H1 (cell line): ENCODE results near the gene BRCA1. TPM values are rescaled to one million over a fixed set of nuclear protein-coding genes. Genes with fewer than 3 reads are reported as not detected.

Source experiments
- CTCF ChIA-PET: fragments of 300-600 bp; sonication (Branson Sonifier 250); formaldehyde crosslinking; loops from one replicate; lab custom pipeline; 2021; ENCODE audit not compliant: partially characterized antibody; lab: Charles Lee
- POLR2A ChIA-PET: fragments of 300-600 bp; sonication (Branson Sonifier 250); formaldehyde crosslinking; loops from one replicate; lab custom pipeline; 2021; ENCODE audit warnings: inconsistent platforms; ENCODE audit not compliant: partially characterized antibody; lab: Charles Lee
- DNase-seq, 2 experiments: peaks; one replicate each; pipeline versions ENCODE4 v3.0.0 to v3.0.0-alpha.2; 2010 to 2022; ENCODE audit warnings: low spot score in 2 of 2, low read depth in 1 of 2, mixed read lengths in 1 of 2
- FAIRE-seq: peaks from 2 replicates; lab custom pipeline; 2011; peaks lifted over from hg19 to GRCh38; lab: Jason Lieb, UNC
- H2AFZ ChIP-seq: 2 replicates; pipeline ENCODE4 v1.8.1; 2012; ENCODE audit warnings: low read length, inconsistent platforms
- H2AK5ac ChIP-seq: 2 replicates; pipeline ENCODE4 v1.6.1; 2013; ENCODE audit warnings: low read depth, low read length
- H2BK120ac ChIP-seq: replicated peaks from 2 replicates; pipeline ENCODE3; 2013; ENCODE audit warnings: low read depth, low read length, inconsistent platforms
- H2BK12ac ChIP-seq: 2 replicates; pipeline ENCODE4 v1.6.1; 2013; ENCODE audit warnings: low read depth, low read length
- H2BK15ac ChIP-seq: 2 replicates; pipeline ENCODE4 v1.6.1; 2013; ENCODE audit warnings: low read length
- H2BK20ac ChIP-seq: 2 replicates; pipeline ENCODE4 v1.6.1; 2013; ENCODE audit warnings: low read length
- H2BK5ac ChIP-seq: 2 replicates; pipeline ENCODE4 v1.6.1; 2013; ENCODE audit warnings: low read depth, low read length
- H3K14ac ChIP-seq: 2 replicates; pipeline ENCODE4 v1.6.1; 2013; ENCODE audit warnings: inconsistent platforms; ENCODE audit not compliant: insufficient read length
- H3K18ac ChIP-seq: 2 replicates; pipeline ENCODE4 v1.6.1; 2013; ENCODE audit warnings: low read length; ENCODE audit errors: extremely low read depth
- H3K23ac ChIP-seq: 2 replicates; pipeline ENCODE4 v1.6.1; 2013; ENCODE audit warnings: inconsistent platforms; ENCODE audit not compliant: insufficient read length
- H3K23me2 ChIP-seq: 2 replicates; pipeline ENCODE4 v1.6.1; 2013; ENCODE audit warnings: low read depth, low read length
- H3K27ac ChIP-seq: 2 replicates; pipeline ENCODE4 v1.6.1; 2011; ENCODE audit warnings: low read depth, low read length, inconsistent platforms
- H3K27me3 ChIP-seq, 4 experiments: replicated peaks in 1 of 4; 1 replicate in 1 of 4; 2 replicates in 3 of 4; pipeline versions ENCODE4 v1.6.1 to v1.8.1; 2011 to 2013; ENCODE audit warnings: low read length in 3 of 4, mild to moderate bottlenecking in 3 of 4, inconsistent platforms in 2 of 4, mixed read lengths in 2 of 4, moderate library complexity in 1 of 4; ENCODE audit not compliant: control insufficient read depth in 3 of 4, insufficient read depth in 3 of 4; ENCODE audit errors: extremely low read depth in 1 of 4
- H3K36me3 ChIP-seq, 4 experiments: 2 replicates each; pipeline versions ENCODE4 v1.6.1 to v1.8.1; 2011 to 2013; ENCODE audit warnings: mild to moderate bottlenecking in 4 of 4, low read length in 3 of 4, moderate library complexity in 2 of 4, control low read depth in 1 of 4, inconsistent platforms in 1 of 4; ENCODE audit not compliant: insufficient read depth in 4 of 4, control insufficient read depth in 2 of 4
- H3K4ac ChIP-seq: replicated peaks from 2 replicates; pipeline ENCODE3; 2013; ENCODE audit warnings: low read length, low read depth, mixed read lengths, inconsistent platforms; ENCODE audit not compliant: insufficient read length
- H3K4me1 ChIP-seq, 4 experiments: replicated peaks in 1 of 4; 1 replicate in 1 of 4; 2 replicates in 3 of 4; pipeline versions ENCODE4 v1.6.1 to v1.8.1; 2011 to 2013; ENCODE audit warnings: low read length in 3 of 4, inconsistent platforms in 2 of 4, mixed read lengths in 1 of 4; ENCODE audit not compliant: insufficient read depth in 4 of 4, control insufficient read depth in 3 of 4
- H3K4me2 ChIP-seq, 2 experiments: 2 replicates each; pipeline versions ENCODE4 v1.6.1 to v1.8.1; 2011 to 2013; ENCODE audit warnings: low read depth in 2 of 2, low read length in 2 of 2, control low read depth in 1 of 2, inconsistent platforms in 1 of 2, mild to moderate bottlenecking in 1 of 2; ENCODE audit not compliant: insufficient read depth in 1 of 2
- H3K4me3 ChIP-seq, 4 experiments: fragments of 200-600, 300-600 bp in 1 of 4; sonication (generic), shearing (Covaris generic), sonication (Bioruptor Twin) in 1 of 4; 2 replicates each; pipeline versions ENCODE4 v1.5.1 to v1.8.1; 2011 to 2016; ENCODE audit warnings: low read length in 4 of 4, low read depth in 3 of 4, control low read depth in 2 of 4, inconsistent platforms in 2 of 4, mild to moderate bottlenecking in 2 of 4, mixed read lengths in 1 of 4, moderate library complexity in 1 of 4; ENCODE audit not compliant: insufficient read depth in 2 of 4; ENCODE audit errors: extremely low read depth in 1 of 4
- H3K56ac ChIP-seq: replicated peaks from 2 replicates; pipeline ENCODE3; 2013; ENCODE audit warnings: low read depth, mild to moderate bottlenecking, mixed read lengths, low read length, inconsistent platforms; ENCODE audit not compliant: insufficient read length
- H3K79me1 ChIP-seq: 2 replicates; pipeline ENCODE4 v1.6.1; 2013; ENCODE audit warnings: low read depth, low read length, control low read depth
- H3K79me2 ChIP-seq, 2 experiments: 2 replicates each; pipeline versions ENCODE4 v1.6.1 to v1.8.1; 2012 to 2013; ENCODE audit warnings: low read length in 2 of 2, mild to moderate bottlenecking in 2 of 2, inconsistent platforms in 1 of 2; ENCODE audit not compliant: insufficient read depth in 2 of 2, control insufficient read depth in 1 of 2
- H3K9ac ChIP-seq, 4 experiments: replicated peaks in 1 of 4; 1 replicate in 1 of 4; 2 replicates in 3 of 4; pipeline versions ENCODE4 v1.6.1 to v1.8.1; 2011 to 2013; ENCODE audit warnings: low read depth in 3 of 4, low read length in 3 of 4, control low read depth in 2 of 4, mild to moderate bottlenecking in 2 of 4, moderate library complexity in 2 of 4, inconsistent platforms in 1 of 4; ENCODE audit errors: extremely low read depth in 1 of 4
- H3K9me3 ChIP-seq, 2 experiments: 2 replicates each; pipeline versions ENCODE4 v1.6.1 to v1.8.1; 2012 to 2013; ENCODE audit warnings: mild to moderate bottlenecking in 2 of 2, moderate library complexity in 2 of 2, control low read depth in 1 of 2, inconsistent platforms in 1 of 2, low read depth in 1 of 2, low read length in 1 of 2, mixed read lengths in 1 of 2; ENCODE audit not compliant: insufficient read depth in 2 of 2
- H4K20me1 ChIP-seq, 2 experiments: replicated peaks in 1 of 2; 2 replicates each; pipeline versions ENCODE3 to v1.8.1; 2011 to 2013; ENCODE audit warnings: inconsistent platforms in 2 of 2, low read length in 2 of 2, mild to moderate bottlenecking in 1 of 2; ENCODE audit not compliant: insufficient read depth in 2 of 2, control insufficient read depth in 1 of 2
- H4K5ac ChIP-seq: 2 replicates; pipeline ENCODE4 v1.6.1; 2013; ENCODE audit warnings: low read length, low read depth, mixed read lengths, inconsistent platforms; ENCODE audit not compliant: insufficient read length
- H4K8ac ChIP-seq: 2 replicates; pipeline ENCODE4 v1.8.0; 2013; ENCODE audit warnings: mild to moderate bottlenecking, moderate library complexity, low read length, inconsistent platforms; ENCODE audit not compliant: insufficient read depth; ENCODE audit errors: extremely low read depth
- H4K91ac ChIP-seq: replicated peaks from 2 replicates; pipeline ENCODE3; 2013; ENCODE audit warnings: low read length, mixed read lengths, inconsistent platforms; ENCODE audit not compliant: insufficient read length
- CREB1 ChIP-seq: IDR thresholded peaks from 2 replicates; pipeline ENCODE4 v1.6.1; 2012; ENCODE audit warnings: inconsistent platforms
- FOSL1 ChIP-seq: IDR thresholded peaks from 2 replicates; pipeline ENCODE4 v1.6.1; 2011; ENCODE audit warnings: mild to moderate bottlenecking, low read depth, low read length, moderate library complexity; ENCODE audit not compliant: insufficient read depth
- JUND ChIP-seq: IDR thresholded peaks from 2 replicates; pipeline ENCODE4 v1.6.1; 2011; ENCODE audit warnings: mild to moderate bottlenecking, improper control_type of control experiment, low read length
- KDM4A ChIP-seq: IDR thresholded peaks from one replicate; pipeline ENCODE4 v1.7.1; 2012; ENCODE audit warnings: low read depth, mild to moderate bottlenecking, moderate library complexity, low read length, inconsistent platforms; ENCODE audit not compliant: severe bottlenecking
- NANOG ChIP-seq: IDR thresholded peaks from 2 replicates; pipeline ENCODE4 v1.6.1; 2011; ENCODE audit warnings: low read length, low read depth, mild to moderate bottlenecking, inconsistent platforms; ENCODE audit not compliant: insufficient read depth, poor library complexity, severe bottlenecking
- SIN3A ChIP-seq, 2 experiments: IDR thresholded peaks in 1 of 2; conservative IDR thresholded peaks in 1 of 2; 2 replicates each; pipeline ENCODE4 v1.6.1; 2011 to 2012; ENCODE audit warnings: low read length in 2 of 2, improper control_type of control experiment in 1 of 2, low read depth in 1 of 2, mild to moderate bottlenecking in 1 of 2
- TCF12 ChIP-seq: IDR thresholded peaks from 2 replicates; pipeline ENCODE4 v1.6.1; 2011; ENCODE audit warnings: low read depth, mild to moderate bottlenecking, low read length
- WGBS, 2 experiments: shearing (Covaris generic) in 1 of 2; methylation state at CpG; one replicate each; pipeline versions ENCODE4 v1.1.6 to v1.1.7; 2013 to 2015; ENCODE audit warnings: low lambda C conversion rate in 2 of 2, mixed read lengths in 2 of 2, inconsistent platforms in 1 of 2, low coverage in 1 of 2, missing lambda C conversion rate in 1 of 2; ENCODE audit not compliant: insufficient replicate concordance in 2 of 2, insufficient coverage in 1 of 2, insufficient read length in 1 of 2; ENCODE audit errors: extremely low coverage in 1 of 2, missing lambda C conversion rate in 1 of 2; 5-methylcytosine and 5-hydroxymethylcytosine counted together
- polyA plus RNA-seq, 7 experiments: library from polyadenylated mRNA; depleted of rRNA in 3 of 7; stranded (reverse) in 5 of 7; unstranded in 2 of 7; fragments of >200 nt in 5 of 7; fragments of 200-250 nt in 2 of 7; gene quantifications; 1 replicate in 5 of 7; 2 replicates in 1 of 7; 4 replicates in 1 of 7; pipeline versions ENCODE4 v1.2.1 to v1.2.3, GENCODE V29; 2011 to 2013; ENCODE audit warnings: missing spikeins in 2 of 7, mixed read lengths in 2 of 7
- total RNA-seq: library from RNA; stranded (reverse); fragmentation: NEBNext Ultra II Directional; extraction: Animal tissue kit (Norgen Biotek cat#: 25700); gene quantifications from 2 replicates; pipeline ENCODE4 v1.2.1, GENCODE V29; 2021
- TF ChIP-seq, protein P1 (sequence below): IDR thresholded peaks from 2 replicates; pipeline ENCODE4 v1.6.1; 2012; ENCODE audit warnings: inconsistent platforms

BRCA1 gene
- total and polyA plus RNA-seq, 2 of the 8 experiments (the other 6 are each of a cell fraction or from before 2014, with no cell fraction given), result 30.7 to 39.2 TPM

GRCh38 chr17:43151880-43152456 lies 26.8 kb upstream of the BRCA1 start:
- Histone ChIP-seq H3K9me3 (0 out of 4 replicates have a peak, but pooled peaks cover 0 to 2% of the 10 kb centered on the region in 2 experiments), H3K4me3 (no peak overlapping the region), H3K79me2 (no peaks in the 10 kb centered on the region), H2BK15ac (no peak overlapping the region), H4K20me1 (no peaks in the 10 kb centered on the region), H4K8ac (no peak overlapping the region), H3K56ac (no peak overlapping the region), H3K14ac (no peak overlapping the region), H3K23me2 (no peaks in the 10 kb centered on the region), H3K79me1 (no peaks in the 10 kb centered on the region), H3K18ac (no peak overlapping the region), H4K91ac (no peak overlapping the region), H4K5ac (no peak overlapping the region), H2AFZ (no peak overlapping the region), H3K4me2 (no peak overlapping the region), H3K4me1 (no peaks in the 10 kb centered on the region), H2BK5ac (no peak overlapping the region), H2AK5ac (no peak overlapping the region), H3K27ac (no peak overlapping the region), H3K4ac (no peak overlapping the region), H2BK20ac (no peak overlapping the region), H3K9ac (no peak overlapping the region), H3K27me3 (no peaks in the 10 kb centered on the region), H3K23ac (no peak overlapping the region), H2BK12ac (no peak overlapping the region), H2BK120ac (no peak overlapping the region), H3K36me3 (peaks cover 0 to 2% (median 0%) of the 10 kb centered on the region in 4 experiments; a peak in 1 of 8 replicates)
- ChIA-PET POLR2A (no interaction called here), CTCF (no interaction called here)
- WGBS, 2 experiments, result 96% methylated on average over 3 of the region's 3 CpGs; no CpG with 5 or more reads in 1 of the 2 experiments
- TF ChIP-seq CREB1 (no peak), SIN3A (conservative IDR thresholded peaks at IDR 0.05 in 1 of 2, IDR thresholded peaks at IDR 0.05 in 1 of 2; ENCODE audit: low read depth in 1 of 2, low read length in 2 of 2) (no peak), FOSL1 (no peak), NANOG (no peak), TCF12 (no peak), JUND (no peak), KDM4A (no peak)
- TF ChIP-seq, protein P1, sequence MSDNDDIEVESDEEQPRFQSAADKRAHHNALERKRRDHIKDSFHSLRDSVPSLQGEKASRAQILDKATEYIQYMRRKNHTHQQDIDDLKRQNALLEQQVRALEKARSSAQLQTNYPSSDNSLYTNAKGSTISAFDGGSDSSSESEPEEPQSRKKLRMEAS, result no peak
- FAIRE-seq, result no peak
- no peak for DNase-seq
